Hepatocyte (in vitro differentiated cells): ENCODE results near the gene EML4. TPM values are rescaled to one million over a fixed set of nuclear protein-coding genes. Genes with fewer than 3 reads are reported as not detected.

ENCODE experiments used
- DNase-seq: peaks from one replicate; pipeline ENCODE4 v3.0.0-alpha.2; 2016; ENCODE audit warnings: low spot score
- H2AFZ ChIP-seq: fragments of 200-600 bp; sonication (generic); 2 replicates; pipeline ENCODE4 v1.6.0; 2016; ENCODE audit warnings: antibody characterized with exemption, mild to moderate bottlenecking
- H3K27ac ChIP-seq: fragments of 200-600 bp; sonication (generic); 2 replicates; pipeline ENCODE4 v1.5.1; 2016; ENCODE audit warnings: mild to moderate bottlenecking
- H3K27me3 ChIP-seq: fragments of 200-600 bp; sonication (generic); 2 replicates; pipeline ENCODE4 v1.6.1; 2016
- H3K36me3 ChIP-seq: fragments of 200-600 bp; sonication (generic); replicated peaks from 2 replicates; pipeline ENCODE4 v1.5.1; 2016; ENCODE audit warnings: low read depth; ENCODE audit not compliant: insufficient read depth
- H3K4me1 ChIP-seq: fragments of 200-600 bp; sonication (generic); 2 replicates; pipeline ENCODE4 v1.5.1; 2016; ENCODE audit warnings: mild to moderate bottlenecking, moderate library complexity; ENCODE audit not compliant: insufficient read depth
- H3K4me2 ChIP-seq: fragments of 200-600 bp; sonication (generic); 2 replicates; pipeline ENCODE4 v1.6.0; 2016
- H3K4me3 ChIP-seq: fragments of 200-600 bp; sonication (generic); 2 replicates; pipeline ENCODE4 v1.5.1; 2016; ENCODE audit warnings: mild to moderate bottlenecking
- H3K79me2 ChIP-seq: fragments of 200-600 bp; sonication (generic); 2 replicates; pipeline ENCODE4 v1.6.0; 2017; ENCODE audit warnings: mild to moderate bottlenecking
- H3K9me2 ChIP-seq: fragments of 200-600 bp; sonication (generic); replicated peaks from 2 replicates; pipeline ENCODE4 v1.6.0; 2017; ENCODE audit warnings: mild to moderate bottlenecking; ENCODE audit not compliant: insufficient read depth
- H3K9me3 ChIP-seq: fragments of 200-600 bp; sonication (generic); 2 replicates; pipeline ENCODE4 v1.5.1; 2016; ENCODE audit warnings: low read depth, mild to moderate bottlenecking
- H4K20me1 ChIP-seq: fragments of 200-600 bp; sonication (generic); 2 replicates; pipeline ENCODE4 v1.6.0; 2016; ENCODE audit warnings: mild to moderate bottlenecking; ENCODE audit not compliant: insufficient read depth, poor library complexity, severe bottlenecking
- EZH2 ChIP-seq: fragments of 200-600 bp; sonication (generic); IDR thresholded peaks from 2 replicates; pipeline ENCODE4 v1.6.1; 2016; ENCODE audit warnings: antibody characterized with exemption, mild to moderate bottlenecking, borderline replicate concordance
- EZH2phosphoT487 ChIP-seq: fragments of 200-600 bp; sonication (generic); IDR thresholded peaks from one replicate; pipeline ENCODE4 v1.6.1; 2018; ENCODE audit warnings: antibody characterized with exemption, mild to moderate bottlenecking, low read depth, moderate library complexity; ENCODE audit not compliant: unreplicated experiment, severe bottlenecking
- WGBS: methylation state at CpG from one replicate; pipeline ENCODE4 v1.1.6; 2016; ENCODE audit warnings: low lambda C conversion rate; ENCODE audit errors: missing lambda C conversion rate; 5-methylcytosine and 5-hydroxymethylcytosine counted together
- polyA plus RNA-seq: library from polyadenylated mRNA; unstranded; fragments of >200 nt; fragmentation: Nextera tagmentation; extraction: Ambion mirVana; gene quantifications from 2 replicates; pipeline ENCODE4 v1.2.1, GENCODE V29; 2016
- total RNA-seq: library from RNA; depleted of rRNA; stranded (reverse); fragments of >200 nt; gene quantifications from 2 replicates; pipeline ENCODE4 v1.2.3, GENCODE V29; 2014
- TF ChIP-seq, protein P1 (sequence below): fragments of 200-600 bp; sonication (generic); IDR thresholded peaks from 2 replicates; pipeline ENCODE4 v1.5.1; 2016; ENCODE audit warnings: antibody characterized with exemption, mild to moderate bottlenecking; ENCODE audit not compliant: poor library complexity

EML4 gene
- total and polyA plus RNA-seq, 2 experiments from 2014 or later: 49.9 to 86.8 TPM

GRCh38 chr2:42141687-42142546, 27.2 kb upstream of the EML4 start:
- Histone ChIP-seq H3K9me3 (no peaks in the 10 kb centered on the region), H2AFZ (peak overlapping the region; percentile 12), H3K79me2 (no peaks in the 10 kb centered on the region), H3K36me3 (no peaks in the 10 kb centered on the region), H3K27ac (peak overlapping the region; percentile 96), H3K9me2 (no peaks in the 10 kb centered on the region), H4K20me1 (no peaks in the 10 kb centered on the region), H3K4me2 (peak overlapping the region; percentile 70), H3K4me3 (no peak overlapping the region), H3K4me1 (peaks cover 26% of the 10 kb centered on the region), H3K27me3 (no peaks in the 10 kb centered on the region)
- no peak for TF ChIP-seq EZH2phosphoT487
- TF ChIP-seq, protein P1, sequence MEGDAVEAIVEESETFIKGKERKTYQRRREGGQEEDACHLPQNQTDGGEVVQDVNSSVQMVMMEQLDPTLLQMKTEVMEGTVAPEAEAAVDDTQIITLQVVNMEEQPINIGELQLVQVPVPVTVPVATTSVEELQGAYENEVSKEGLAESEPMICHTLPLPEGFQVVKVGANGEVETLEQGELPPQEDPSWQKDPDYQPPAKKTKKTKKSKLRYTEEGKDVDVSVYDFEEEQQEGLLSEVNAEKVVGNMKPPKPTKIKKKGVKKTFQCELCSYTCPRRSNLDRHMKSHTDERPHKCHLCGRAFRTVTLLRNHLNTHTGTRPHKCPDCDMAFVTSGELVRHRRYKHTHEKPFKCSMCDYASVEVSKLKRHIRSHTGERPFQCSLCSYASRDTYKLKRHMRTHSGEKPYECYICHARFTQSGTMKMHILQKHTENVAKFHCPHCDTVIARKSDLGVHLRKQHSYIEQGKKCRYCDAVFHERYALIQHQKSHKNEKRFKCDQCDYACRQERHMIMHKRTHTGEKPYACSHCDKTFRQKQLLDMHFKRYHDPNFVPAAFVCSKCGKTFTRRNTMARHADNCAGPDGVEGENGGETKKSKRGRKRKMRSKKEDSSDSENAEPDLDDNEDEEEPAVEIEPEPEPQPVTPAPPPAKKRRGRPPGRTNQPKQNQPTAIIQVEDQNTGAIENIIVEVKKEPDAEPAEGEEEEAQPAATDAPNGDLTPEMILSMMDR: no peak
- no peak for TF ChIP-seq EZH2
- 5% methylated on average over 13 of the region's 13 CpGs for WGBS
- peak; percentile 90 for DNase-seq

GRCh38 chr2:42142547-42143184, 26.5 kb upstream of the EML4 start:
- H3K9me3 ChIP-seq: no peaks in the 10 kb centered on the region
- no peak for TF ChIP-seq EZH2phosphoT487
- TF ChIP-seq, protein P1: no peak
- no peak for TF ChIP-seq EZH2
- H3K4me1 ChIP-seq: peaks cover 26% of the 10 kb centered on the region
- peak; percentile 57 for DNase-seq
- H3K36me3 ChIP-seq: no peaks in the 10 kb centered on the region
- no peaks in the 10 kb centered on the region for H3K9me2 ChIP-seq
- peak overlapping the region; percentile 70 for H3K4me2 ChIP-seq
- H4K20me1 ChIP-seq: no peaks in the 10 kb centered on the region
- H3K27me3 ChIP-seq: no peaks in the 10 kb centered on the region
- H3K79me2 ChIP-seq: no peaks in the 10 kb centered on the region
- H2AFZ ChIP-seq: peak overlapping the region; percentile 12
- no peak overlapping the region for H3K4me3 ChIP-seq
- 66% methylated on average over 9 of the region's 9 CpGs for WGBS
- peak overlapping the region; percentile 96 for H3K27ac ChIP-seq

- H3K4me1 ChIP-seq: peaks cover 20% of the 10 kb centered on the region
- TF ChIP-seq, protein P1: no peak
- TF ChIP-seq EZH2 (no peak), EZH2phosphoT487 (no peak)
- H3K79me2 ChIP-seq: no peaks in the 10 kb centered on the region
- H4K20me1 ChIP-seq: no peaks in the 10 kb centered on the region
- DNase-seq: peak; percentile 59
- H3K27me3 ChIP-seq: no peaks in the 10 kb centered on the region
- H3K27ac ChIP-seq: peak overlapping the region; percentile 73
- H3K9me3 ChIP-seq: no peaks in the 10 kb centered on the region
- H3K36me3 ChIP-seq: no peaks in the 10 kb centered on the region
- no peak overlapping the region for H3K4me3 ChIP-seq
- H2AFZ ChIP-seq: no peak overlapping the region
- H3K9me2 ChIP-seq: no peaks in the 10 kb centered on the region
- peak overlapping the region; percentile 16 for H3K4me2 ChIP-seq
- 49% methylated on average over 5 of the region's 5 CpGs for WGBS
These were observed 21.4 kb upstream of the EML4 start for GRCh38 chr2:42147641-42148274.
